ENCODE measurements around the gene SHTN1.

DNA sequence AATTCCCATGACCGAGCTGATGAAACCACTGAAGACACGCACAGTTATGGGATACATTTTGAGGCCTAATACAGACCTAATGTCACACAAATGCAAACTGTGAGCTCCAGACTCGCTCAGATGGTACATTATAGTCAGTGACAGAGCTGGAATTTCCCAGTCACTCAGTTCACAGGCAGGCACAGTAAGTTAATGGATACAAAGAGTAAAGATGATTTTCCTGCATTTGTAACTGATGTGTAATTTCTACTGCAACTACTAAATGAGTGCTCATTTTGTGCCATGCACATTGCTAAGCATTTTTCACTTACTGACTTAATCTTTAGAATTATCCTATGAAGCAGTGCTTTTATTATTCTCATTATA is 99.2 kb downstream of the SHTN1 start:
- TF ChIP-seq, protein P1, sequence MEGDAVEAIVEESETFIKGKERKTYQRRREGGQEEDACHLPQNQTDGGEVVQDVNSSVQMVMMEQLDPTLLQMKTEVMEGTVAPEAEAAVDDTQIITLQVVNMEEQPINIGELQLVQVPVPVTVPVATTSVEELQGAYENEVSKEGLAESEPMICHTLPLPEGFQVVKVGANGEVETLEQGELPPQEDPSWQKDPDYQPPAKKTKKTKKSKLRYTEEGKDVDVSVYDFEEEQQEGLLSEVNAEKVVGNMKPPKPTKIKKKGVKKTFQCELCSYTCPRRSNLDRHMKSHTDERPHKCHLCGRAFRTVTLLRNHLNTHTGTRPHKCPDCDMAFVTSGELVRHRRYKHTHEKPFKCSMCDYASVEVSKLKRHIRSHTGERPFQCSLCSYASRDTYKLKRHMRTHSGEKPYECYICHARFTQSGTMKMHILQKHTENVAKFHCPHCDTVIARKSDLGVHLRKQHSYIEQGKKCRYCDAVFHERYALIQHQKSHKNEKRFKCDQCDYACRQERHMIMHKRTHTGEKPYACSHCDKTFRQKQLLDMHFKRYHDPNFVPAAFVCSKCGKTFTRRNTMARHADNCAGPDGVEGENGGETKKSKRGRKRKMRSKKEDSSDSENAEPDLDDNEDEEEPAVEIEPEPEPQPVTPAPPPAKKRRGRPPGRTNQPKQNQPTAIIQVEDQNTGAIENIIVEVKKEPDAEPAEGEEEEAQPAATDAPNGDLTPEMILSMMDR (IDR thresholded peaks at IDR 0.05) = no peak
- no peak for TF ChIP-seq POLR2AphosphoS5 (IDR thresholded peaks at IDR 0.05)

All from suprapubic skin (tissue), 3 donors.